SK-N-SH treated with all-trans-retinoic acid at 6 μM for 48 hours (cell line): ENCODE results near the gene SH2D6.

Experiments
- CREB5 ChIP-seq: fragments of 250-450 bp; sonication (Bioruptor Pico); IDR thresholded peaks from 2 replicates; pipeline ENCODE4 v1.5.1; 2020; ENCODE audit warnings: low read depth, mild to moderate bottlenecking, moderate library complexity
- ESRRG ChIP-seq: fragments of 250-450 bp; sonication (Bioruptor Pico); IDR thresholded peaks from 2 replicates; pipeline ENCODE4 v1.6.1; 2021; ENCODE audit warnings: mild to moderate bottlenecking
- PATZ1 ChIP-seq: fragments of 250-450 bp; sonication (Bioruptor Pico); IDR thresholded peaks from 2 replicates; pipeline ENCODE4 v1.8.0; 2020; ENCODE audit warnings: mild to moderate bottlenecking, moderate library complexity, borderline replicate concordance
- RARB ChIP-seq: fragments of 250-450 bp; sonication (Bioruptor Pico); IDR thresholded peaks from 2 replicates; pipeline ENCODE4 v1.8.0; 2021; ENCODE audit warnings: mild to moderate bottlenecking, moderate library complexity

GRCh38 chr2:85368921-85369320 is 49.6 kb upstream of the SH2D6 start:
- TF ChIP-seq PATZ1 (CRISPR knock-in tag), result no peak
- no peak for TF ChIP-seq RARB (CRISPR knock-in tag)
- no peak for TF ChIP-seq ESRRG (CRISPR knock-in tag)
- TF ChIP-seq CREB5 (CRISPR knock-in tag), result no peak
